GM12878 (cell line): ENCODE results near the gene RAB21. TPM values are rescaled to one million over a fixed set of nuclear protein-coding genes. Genes with fewer than 3 reads are reported as not detected.
"Not testable (repeated sequence)": the region's sequence is repeated elsewhere in the genome, so short reads cannot be mapped to it uniquely, and the experiment has no call there.

Experiments used
- ATAC-seq: fragments of 200-7000 bp; cut with Tn5 transposase; 3 replicates; pipeline ENCODE4 v1.9.1; 2020; ENCODE audit warnings: mild to moderate bottlenecking, moderate library complexity
- BruUV-seq: library from RNA; stranded (reverse); fragments of 400-500 nt; replicated peaks from 2 replicates; lab custom pipeline; 2021; lab: Mats Ljungman, UMichigan
- CTCF ChIA-PET: fragments of 300-600 bp; sonication (Branson Sonifier 250); formaldehyde crosslinking; extraction: SDS; loops from one replicate; lab custom pipeline; 2021; ENCODE audit warnings: inconsistent platforms; lab: Yijun Ruan, JAX
- POLR2A ChIA-PET: fragments of 350-600 bp; formaldehyde crosslinking; extraction: SDS; loops from one replicate; lab custom pipeline; 2021; ENCODE audit warnings: inconsistent platforms; lab: Charles Lee
- RAD21 ChIA-PET: fragments of 300-600 bp; sonication (Branson Sonifier 250); formaldehyde crosslinking; loops from one replicate; lab custom pipeline; 2023; ENCODE audit warnings: antibody characterized with exemption; ENCODE audit not compliant: unreplicated experiment; lab: Charles Lee
- SMC1A ChIA-PET: fragments of 300-600 bp; sonication (Branson Sonifier 250); formaldehyde crosslinking; loops from one replicate; lab custom pipeline; 2023; ENCODE audit not compliant: unreplicated experiment, uncharacterized antibody; lab: Charles Lee
- DNase-seq: peaks from one replicate; pipeline ENCODE4 v3.0.0-alpha.2; 2011; ENCODE audit warnings: low read depth, low spot score
- FAIRE-seq: peaks from 3 replicates; lab custom pipeline; 2011; peaks lifted over from hg19 to GRCh38; lab: Jason Lieb, UNC
- H2AFZ ChIP-seq: 2 replicates; pipeline ENCODE4 v1.6.0; 2011; ENCODE audit warnings: low read depth, low read length, control low read depth; ENCODE audit not compliant: control insufficient read depth
- H3K27ac ChIP-seq: 2 replicates; pipeline ENCODE4 v1.5.1; 2011; ENCODE audit warnings: control low read depth; ENCODE audit not compliant: control insufficient read depth, insufficient read depth
- H3K27me3 ChIP-seq, 2 experiments: replicated peaks in 1 of 2; 2 replicates each; pipeline versions ENCODE4 v1.6.0 to v1.6.1; 2011; ENCODE audit warnings: low read length in 1 of 2; ENCODE audit not compliant: control insufficient read depth in 2 of 2, insufficient read depth in 2 of 2
- H3K36me3 ChIP-seq, 2 experiments: 2 replicates each; pipeline ENCODE4 v1.5.1; 2011; ENCODE audit warnings: low read length in 1 of 2; ENCODE audit not compliant: control insufficient read depth in 2 of 2, insufficient read depth in 2 of 2
- H3K4me1 ChIP-seq: 2 replicates; pipeline ENCODE4 v1.6.1; 2011; ENCODE audit warnings: mild to moderate bottlenecking, low read length, moderate library complexity, mixed read lengths; ENCODE audit not compliant: control insufficient read depth, insufficient read depth
- H3K4me2 ChIP-seq: 2 replicates; pipeline ENCODE4 v1.6.0; 2011; ENCODE audit warnings: control low read depth; ENCODE audit not compliant: control insufficient read depth, insufficient read depth
- H3K4me3 ChIP-seq: fragments of 200-600 bp; sonication (generic); 2 replicates; pipeline ENCODE4 v1.5.1; 2016
- H3K79me2 ChIP-seq: 2 replicates; pipeline ENCODE4 v1.6.0; 2011; ENCODE audit warnings: low read length; ENCODE audit not compliant: control insufficient read depth, insufficient read depth
- H3K9ac ChIP-seq: 2 replicates; pipeline ENCODE4 v1.8.0; 2011; ENCODE audit warnings: low read length, control low read depth, mixed read lengths; ENCODE audit not compliant: control insufficient read depth, insufficient read depth
- H3K9me3 ChIP-seq: replicated peaks from 3 replicates; pipeline ENCODE4 v1.5.1; 2011; ENCODE audit warnings: mild to moderate bottlenecking, low read length; ENCODE audit not compliant: control insufficient read depth, insufficient read depth
- H4K20me1 ChIP-seq: 2 replicates; pipeline ENCODE4 v1.6.0; 2011; ENCODE audit not compliant: control insufficient read depth, insufficient read depth
- BMI1 ChIP-seq: fragments of 450-650 bp; IDR thresholded peaks from 2 replicates; pipeline ENCODE4 v1.6.1; 2016; ENCODE audit warnings: mild to moderate bottlenecking, moderate library complexity, borderline replicate concordance
- NR2C2 ChIP-seq: IDR thresholded peaks from 2 replicates; pipeline ENCODE4 v1.6.1; 2011; ENCODE audit warnings: borderline replicate concordance, low read depth; ENCODE audit not compliant: control insufficient read depth, insufficient read length
- PAX5 ChIP-seq: IDR thresholded peaks from 2 replicates; pipeline ENCODE4 v1.6.1; 2011; ENCODE audit warnings: low read depth, low read length, borderline replicate concordance
- PKNOX1 ChIP-seq: fragments of 450-650 bp; IDR thresholded peaks from 2 replicates; pipeline ENCODE4 v1.6.1; 2016; ENCODE audit warnings: mild to moderate bottlenecking
- WGBS: methylation state at CpG from one replicate; pipeline ENCODE4 v1.1.6; 2016; ENCODE audit warnings: low lambda C conversion rate; ENCODE audit not compliant: insufficient replicate concordance, insufficient coverage; ENCODE audit errors: missing lambda C conversion rate; 5-methylcytosine and 5-hydroxymethylcytosine counted together
- in situ Hi-C: fragments of 300-500 bp; cut with MboI; formaldehyde crosslinking; loops from 9 replicates; pipeline ENCODE4 v1.14.3; 2018; ENCODE audit warnings: mixed read lengths
- intact Hi-C: fragments of 100-400 bp; cut with micrococcal nuclease; formaldehyde crosslinking; loops from one replicate; pipeline ENCODE4 v1.14.2; 2022; ENCODE audit not compliant: unreplicated experiment
- polyA plus RNA-seq, 11 experiments: library from polyadenylated mRNA; depleted of rRNA in 4 of 11; unstranded in 6 of 11; stranded (reverse) in 5 of 11; fragments of >200 nt; fragmentation: Nextera tagmentation in 4 of 11; fragmentation: Illumina TruSeq in 1 of 11; extraction: Ambion mirVana in 4 of 11; extraction: Trizol in 1 of 11; gene quantifications; 1 replicate in 1 of 11; 2 replicates in 10 of 11; pipeline versions ENCODE4 v1.2.1 to v1.2.3, GENCODE V29; 2011 to 2016; ENCODE audit warnings: inconsistent platforms in 2 of 11, missing spikeins in 2 of 11, low read depth in 1 of 11
- total RNA-seq, 4 experiments: library from RNA; depleted of rRNA in 3 of 4; stranded (reverse); fragments of >200 nt in 3 of 4; fragmentation: Illumina TruSeq in 1 of 4; extraction: Trizol in 1 of 4; gene quantifications; 2 replicates each; pipeline versions ENCODE4 v1.2.1 to v1.2.3, GENCODE V29; 2013 to 2021
- TF ChIP-seq, protein P1 (sequence below): fragments of 450-650 bp; IDR thresholded peaks from 2 replicates; pipeline ENCODE4 v1.6.1; 2017; ENCODE audit warnings: mild to moderate bottlenecking, low read depth, inconsistent platforms; ENCODE audit not compliant: poor library complexity, severe bottlenecking

The RAB21 gene
- total and polyA plus RNA-seq, 10 of the 15 experiments (the other 5 are each of a cell fraction or from before 2014, with no cell fraction given) = 2.8 to 42.8 (median 16.1) TPM

GRCh38 chr12:71804505-71804904 is 49.8 kb downstream of the RAB21 start (continued):
- TF ChIP-seq, protein P1, sequence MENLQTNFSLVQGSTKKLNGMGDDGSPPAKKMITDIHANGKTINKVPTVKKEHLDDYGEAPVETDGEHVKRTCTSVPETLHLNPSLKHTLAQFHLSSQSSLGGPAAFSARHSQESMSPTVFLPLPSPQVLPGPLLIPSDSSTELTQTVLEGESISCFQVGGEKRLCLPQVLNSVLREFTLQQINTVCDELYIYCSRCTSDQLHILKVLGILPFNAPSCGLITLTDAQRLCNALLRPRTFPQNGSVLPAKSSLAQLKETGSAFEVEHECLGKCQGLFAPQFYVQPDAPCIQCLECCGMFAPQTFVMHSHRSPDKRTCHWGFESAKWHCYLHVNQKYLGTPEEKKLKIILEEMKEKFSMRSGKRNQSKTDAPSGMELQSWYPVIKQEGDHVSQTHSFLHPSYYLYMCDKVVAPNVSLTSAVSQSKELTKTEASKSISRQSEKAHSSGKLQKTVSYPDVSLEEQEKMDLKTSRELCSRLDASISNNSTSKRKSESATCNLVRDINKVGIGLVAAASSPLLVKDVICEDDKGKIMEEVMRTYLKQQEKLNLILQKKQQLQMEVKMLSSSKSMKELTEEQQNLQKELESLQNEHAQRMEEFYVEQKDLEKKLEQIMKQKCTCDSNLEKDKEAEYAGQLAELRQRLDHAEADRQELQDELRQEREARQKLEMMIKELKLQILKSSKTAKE = no peak
- TF ChIP-seq PKNOX1 = peak; percentile 34; the same call in 1 of the 2 replicates

DNA sequence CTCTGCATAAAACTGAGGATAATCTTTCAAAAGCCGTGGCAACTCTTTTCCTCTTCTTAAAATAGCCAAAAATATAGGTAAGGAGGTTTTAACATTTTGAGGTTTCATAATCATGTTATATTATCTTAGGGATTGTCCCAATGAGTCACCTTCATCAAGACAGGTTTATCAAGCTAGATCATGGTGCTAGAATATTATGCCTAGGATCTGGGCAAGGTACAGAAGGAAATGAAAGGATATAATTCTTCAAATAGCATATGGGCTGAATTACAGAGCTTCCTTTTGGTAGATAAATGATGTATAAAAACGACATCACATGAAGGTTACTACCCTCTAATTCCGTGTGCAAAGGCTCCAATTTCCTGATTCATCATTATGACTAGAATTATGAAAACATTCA is 56.3 kb downstream of the RAB21 start:
- RAD21 ChIA-PET = no interaction called here
- H3K4me3 ChIP-seq = no peak overlapping the region
- no peak for FAIRE-seq
- no peaks in the 10 kb centered on the region for H4K20me1 ChIP-seq
- H3K4me2 ChIP-seq = no peak overlapping the region
- H3K9ac ChIP-seq = no peak overlapping the region
- POLR2A ChIA-PET = no interaction called here
- CTCF ChIA-PET = no interaction called here
- BruUV-seq = no TSS peak
- TF ChIP-seq PAX5 (no peak), NR2C2 (no peak), BMI1 (no peak)
- SMC1A ChIA-PET = no interaction called here
- no peaks in the 10 kb centered on the region for H3K4me1 ChIP-seq
- no peak overlapping the region for H3K27ac ChIP-seq
- H3K79me2 ChIP-seq = no peaks in the 10 kb centered on the region
- 0 out of 4 replicates have a peak, but pooled peaks cover 0 to 2% of the 10 kb centered on the region in 2 experiments for H3K27me3 ChIP-seq
- no peaks in the 10 kb centered on the region for H3K9me3 ChIP-seq
- no peak for DNase-seq
- ATAC-seq = no peak
- in situ Hi-C loops = no loop called here
- intact Hi-C loops = no loop called here
- WGBS = 5% methylated on average over 3 of the region's 3 CpGs
- no peak overlapping the region for H2AFZ ChIP-seq
- H3K36me3 ChIP-seq = no peaks in the 10 kb centered on the region

DNA sequence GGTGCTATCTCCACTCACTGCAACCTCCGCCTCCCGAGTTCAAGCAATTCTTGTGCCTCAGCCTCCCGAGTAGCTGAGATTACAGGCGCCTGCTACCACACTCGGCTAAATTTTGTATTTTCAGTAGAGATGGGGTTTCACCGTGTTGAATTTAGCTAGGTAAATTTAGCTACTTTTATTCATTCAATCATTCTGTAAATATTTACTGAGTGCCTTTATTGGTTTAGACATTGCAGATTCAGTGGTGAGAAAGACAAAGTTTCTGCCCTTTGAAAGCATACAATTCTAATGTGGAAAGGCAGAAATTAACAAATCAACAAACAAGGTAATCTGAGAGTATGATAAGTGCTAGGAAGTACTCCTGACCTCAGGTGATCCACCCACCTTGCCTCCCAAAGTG is 60.6 kb downstream of the RAB21 start:
- H2AFZ ChIP-seq, H3K9me3 ChIP-seq, H3K27me3 ChIP-seq, ATAC-seq, FAIRE-seq, H3K36me3 ChIP-seq, BruUV-seq, POLR2A ChIA-PET, H3K4me2 ChIP-seq, H3K9ac ChIP-seq, in situ Hi-C loops, H3K4me1 ChIP-seq, DNase-seq, intact Hi-C loops, H3K27ac ChIP-seq, H3K79me2 ChIP-seq, SMC1A ChIA-PET, H4K20me1 ChIP-seq, RAD21 ChIA-PET, CTCF ChIA-PET, H3K4me3 ChIP-seq: not testable (repeated sequence)
- WGBS = 58% methylated on average over 6 of the region's 6 CpGs

DNA sequence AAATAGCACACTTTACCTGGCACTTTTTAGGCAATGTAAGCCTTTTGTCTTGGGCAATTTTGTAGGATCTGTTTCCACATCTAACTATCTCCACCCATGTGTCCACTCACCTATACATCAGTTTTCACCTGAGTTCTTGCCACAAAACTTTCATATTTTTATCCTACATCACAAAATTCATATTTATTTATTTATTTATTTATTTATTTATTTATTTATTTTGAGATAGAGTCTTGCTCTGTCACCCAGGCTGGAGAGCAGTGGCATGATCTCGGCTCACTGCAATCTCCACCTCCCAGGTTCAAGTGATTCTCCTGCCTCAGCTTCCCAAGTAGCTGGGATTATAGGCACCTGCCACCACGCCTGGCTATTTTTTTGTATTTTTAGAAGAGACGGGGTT is 67.4 kb downstream of the RAB21 start:
- ATAC-seq, H3K4me1 ChIP-seq, in situ Hi-C loops, H3K4me3 ChIP-seq, H3K27me3 ChIP-seq, CTCF ChIA-PET, H4K20me1 ChIP-seq, intact Hi-C loops, H3K9ac ChIP-seq, SMC1A ChIA-PET, H2AFZ ChIP-seq, H3K4me2 ChIP-seq, H3K36me3 ChIP-seq, DNase-seq, H3K79me2 ChIP-seq, BruUV-seq, H3K9me3 ChIP-seq, FAIRE-seq, RAD21 ChIA-PET, POLR2A ChIA-PET, H3K27ac ChIP-seq: not testable (repeated sequence)
- WGBS = 63% methylated on average over 3 of the region's 3 CpGs
